Activated CD4-positive, alpha-beta memory T cell treated with anti-CD3 and anti-CD28 coated beads, Interleukin-2, amount 10 ng/mL, durations not matched to agents 7 days and 5 days (primary cell): Measurements from ENCODE around the gene RDH14. TPM values are rescaled to one million over a fixed set of nuclear protein-coding genes. Genes with fewer than 3 reads are reported as not detected.

Source experiments
- CTCF ChIA-PET: fragments of 350-600 bp; sonication (Branson Sonifier 250); formaldehyde crosslinking; loops from one replicate; lab custom pipeline; 2021; ENCODE audit warnings: antibody characterized with exemption, inconsistent platforms; lab: Charles Lee
- POLR2A ChIA-PET: fragments of 350-600 bp; sonication (Branson Sonifier 250); formaldehyde crosslinking; loops from one replicate; lab custom pipeline; 2021; ENCODE audit warnings: antibody characterized with exemption; lab: Charles Lee
- DNase-seq: peaks from one replicate; pipeline ENCODE4 v3.0.0-alpha.2; 2020
- H3K27ac Mint-ChIP-seq: one replicate; pipeline ENCODE4 v1.8.0; 2021; ENCODE audit warnings: mild to moderate bottlenecking, mixed read lengths
- H3K27me3 Mint-ChIP-seq: one replicate; pipeline ENCODE4 v1.8.0; 2021; ENCODE audit warnings: mixed read lengths
- H3K36me3 Mint-ChIP-seq: one replicate; pipeline ENCODE4 v1.8.0; 2021; ENCODE audit warnings: low read depth, mixed read lengths
- H3K4me1 Mint-ChIP-seq: one replicate; pipeline ENCODE4 v1.8.0; 2021; ENCODE audit warnings: mixed read lengths
- H3K4me3 Mint-ChIP-seq: one replicate; pipeline ENCODE4 v1.8.0; 2021; ENCODE audit warnings: mild to moderate bottlenecking, mixed read lengths
- H3K9me3 Mint-ChIP-seq: one replicate; pipeline ENCODE4 v1.8.0; 2021; ENCODE audit warnings: mixed read lengths
- total RNA-seq, 2 experiments: library from RNA; stranded (reverse); gene quantifications; one replicate each; pipeline ENCODE4 v1.2.3, GENCODE V29; 2021

Gene RDH14
- total RNA-seq, 2 experiments from 2014 or later: 13.2 to 14.0 TPM

DNA sequence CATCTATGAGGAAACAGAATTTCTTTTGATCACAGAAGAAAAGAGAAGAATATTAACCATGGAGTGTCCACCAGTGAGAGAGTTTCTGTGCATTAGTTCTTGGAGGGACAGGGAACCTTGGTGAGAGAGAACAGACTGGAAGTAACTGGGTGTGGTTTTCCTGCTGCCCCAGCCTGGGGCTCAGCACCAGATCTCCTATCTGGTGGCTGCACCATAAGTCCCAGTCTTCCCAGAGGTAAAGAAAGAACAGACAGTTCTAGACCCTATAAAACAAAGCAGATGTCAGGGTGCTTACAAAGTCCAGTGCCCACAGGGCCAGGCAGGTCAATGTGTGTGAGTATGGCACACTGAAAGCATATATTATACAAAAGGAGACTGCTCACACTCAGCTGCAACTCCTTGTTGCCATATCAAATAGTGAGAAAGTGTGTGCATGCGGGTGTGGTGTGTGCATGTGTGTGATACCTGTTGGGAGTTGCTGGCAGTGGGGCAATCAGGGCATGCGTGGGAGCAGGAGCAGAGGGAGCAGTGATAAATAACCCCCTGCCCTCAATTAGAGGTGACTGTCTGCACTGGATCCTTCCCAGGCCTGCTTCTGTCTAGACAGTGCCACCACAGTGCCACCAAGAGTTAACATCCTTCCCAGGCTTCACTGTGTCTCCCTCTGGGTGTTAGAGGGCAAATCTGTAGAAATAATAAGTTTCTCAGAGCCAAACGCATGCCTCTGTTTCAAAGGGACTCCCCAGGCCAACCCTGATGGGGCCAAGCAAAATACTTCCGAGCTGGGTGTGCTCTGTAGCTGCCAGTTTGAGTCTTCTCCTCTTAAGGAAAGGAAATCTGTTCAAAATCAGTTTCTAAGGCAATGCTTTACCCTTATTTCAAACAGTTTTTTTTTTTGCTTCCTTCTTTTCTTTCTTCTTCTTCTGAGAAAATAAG lies 45.7 kb downstream of the RDH14 start:
- no peak overlapping the region for H3K27ac Mint-ChIP-seq
- no peak for DNase-seq
- POLR2A ChIA-PET: no interaction called here
- no peaks in the 10 kb centered on the region for H3K4me1 Mint-ChIP-seq
- H3K36me3 Mint-ChIP-seq: no peaks in the 10 kb centered on the region
- CTCF ChIA-PET: no interaction called here
- peaks cover 22% of the 10 kb centered on the region for H3K27me3 Mint-ChIP-seq
- H3K9me3 Mint-ChIP-seq: no peaks in the 10 kb centered on the region
- H3K4me3 Mint-ChIP-seq: no peak overlapping the region

DNA sequence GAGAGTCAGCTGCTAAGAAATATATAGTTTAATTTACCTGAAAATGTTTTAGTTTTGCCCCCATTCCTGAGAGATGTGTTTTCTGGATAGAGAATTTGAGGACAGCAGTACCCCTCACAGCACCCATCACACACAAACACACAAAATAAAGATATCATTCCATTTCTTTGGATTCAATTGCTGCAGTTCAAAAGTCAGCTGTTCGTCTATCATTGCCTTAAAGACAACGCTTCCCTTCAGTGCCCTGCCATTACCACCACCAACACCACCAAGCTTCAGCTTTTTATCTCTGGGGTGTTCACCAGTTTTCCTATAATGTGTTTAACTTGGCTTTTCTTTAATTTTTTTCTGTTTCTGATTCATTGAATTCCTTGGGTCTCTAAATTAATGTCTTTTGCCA lies 49.7 kb downstream of the RDH14 start:
- Mint-ChIP-seq H3K27me3 (peaks cover 10% of the 10 kb centered on the region), H3K4me1 (no peaks in the 10 kb centered on the region), H3K4me3 (no peak overlapping the region), H3K36me3 (no peaks in the 10 kb centered on the region), H3K27ac (no peak overlapping the region), H3K9me3 (no peaks in the 10 kb centered on the region)
- ChIA-PET CTCF (no interaction called here), POLR2A (no interaction called here)
- no peak for DNase-seq

DNA sequence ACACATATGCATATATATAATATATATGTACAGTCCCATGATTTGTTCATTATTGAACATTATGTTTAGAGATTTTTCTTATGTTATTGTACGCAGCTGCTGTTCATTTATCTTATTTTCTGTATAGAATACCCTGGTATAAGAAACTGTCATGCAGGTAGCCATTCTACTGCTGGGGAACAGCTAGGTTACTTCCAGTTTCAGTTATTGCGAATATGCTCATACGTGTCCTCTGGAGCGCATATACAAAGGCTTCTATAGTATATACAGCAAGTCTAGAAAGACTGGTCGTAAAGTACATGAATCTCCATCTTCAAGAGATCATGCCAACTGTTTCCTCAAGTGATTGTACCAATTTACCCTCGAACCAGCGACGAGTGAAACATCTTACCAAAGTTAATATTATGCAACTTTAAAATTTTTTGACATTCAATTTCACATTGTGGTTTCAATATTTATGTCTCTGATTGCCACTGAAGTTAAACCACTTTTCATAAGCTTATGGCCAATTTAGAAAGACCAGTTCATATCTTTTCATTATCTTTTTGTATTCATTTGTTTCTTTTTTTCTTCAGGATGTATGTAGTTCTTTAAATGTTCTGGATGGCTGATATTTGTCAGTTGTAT lies 53.5 kb downstream of the RDH14 start:
- CTCF ChIA-PET: interaction anchor here (1.6 kb wide), 2 partner anchors 8 to 12 kb away, joined by 3 to 5 read pairs; no protein-coding TSS in a partner anchor
- H3K27ac Mint-ChIP-seq: no peak overlapping the region
- H3K4me3 Mint-ChIP-seq: no peak overlapping the region
- no peaks in the 10 kb centered on the region for H3K4me1 Mint-ChIP-seq
- no peaks in the 10 kb centered on the region for H3K36me3 Mint-ChIP-seq
- peaks cover 10% of the 10 kb centered on the region for H3K27me3 Mint-ChIP-seq
- POLR2A ChIA-PET: no interaction called here
- DNase-seq: no peak
- H3K9me3 Mint-ChIP-seq: no peaks in the 10 kb centered on the region

DNA sequence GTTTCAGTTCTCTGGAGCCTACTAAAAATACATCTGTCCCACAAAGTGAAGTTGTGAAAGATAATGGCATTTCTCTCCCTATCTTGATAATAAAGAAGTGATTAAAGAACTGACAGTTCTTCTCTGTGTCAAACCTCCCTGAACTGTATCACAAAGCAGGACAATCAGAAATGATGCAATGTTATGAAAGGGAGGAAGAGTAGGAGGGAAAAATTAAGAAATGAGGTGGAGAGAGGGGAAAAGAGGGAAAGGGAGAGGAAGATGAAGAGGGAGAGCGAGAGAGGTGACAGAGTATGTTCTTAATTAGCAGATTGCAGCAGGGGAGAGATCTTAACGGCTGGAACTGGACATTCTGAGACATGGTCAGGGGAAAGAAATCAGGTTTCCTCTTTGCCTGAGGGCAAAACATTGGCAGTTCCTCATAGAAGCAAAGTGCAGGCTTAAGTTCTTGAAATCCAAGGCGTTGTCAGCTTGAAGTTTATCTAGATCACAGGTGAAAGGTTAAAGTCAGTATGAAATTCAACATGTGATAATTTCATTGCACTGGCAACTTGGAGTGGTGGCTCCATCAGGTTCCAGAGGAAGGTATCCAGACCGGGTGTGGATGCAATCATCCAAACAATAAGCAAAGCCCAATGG lies 54.6 kb downstream of the RDH14 start:
- DNase-seq: no peak
- CTCF ChIA-PET: interaction anchor here (1.6 kb wide), 1 partner anchor 13 kb away, joined by 3 read pairs; no protein-coding TSS in a partner anchor
- no peak overlapping the region for H3K27ac Mint-ChIP-seq

More for the DNA sequence above, 54.6 kb downstream of the RDH14 start:
- Mint-ChIP-seq H3K27me3 (peaks cover 9% of the 10 kb centered on the region), H3K4me3 (no peak overlapping the region), H3K4me1 (no peaks in the 10 kb centered on the region), H3K36me3 (no peaks in the 10 kb centered on the region), H3K9me3 (no peaks in the 10 kb centered on the region)
- POLR2A ChIA-PET: no interaction called here

Other genes starting within 250 kb of the RDH14 start
- gene NT5C1B, start 28.9 kb upstream of the RDH14 start, total RNA-seq: not detected